Endometrial microvascular endothelial cells (primary cell): Measurements from ENCODE around the gene CLHC1. TPM values are rescaled to one million over a fixed set of nuclear protein-coding genes. Genes with fewer than 3 reads are reported as not detected.

Experiments
- in situ Hi-C: cut with HindIII; loops from 2 replicates; pipeline ENCODE4 v1.10.0; 2017; ENCODE audit warnings: low sequenced_read_pairs, low pct_unique_long_range_greater_than_20kb; ENCODE audit errors: inconsistent ontology term
- total RNA-seq: library from RNA; depleted of rRNA; stranded (reverse); fragments of >200 nt; gene quantifications from one replicate; pipeline ENCODE4 v1.2.3, GENCODE V29; 2015; ENCODE audit errors: inconsistent ontology term

CLHC1 gene
- total RNA-seq, 1 donor from 2014 or later = 0.74 TPM

DNA sequence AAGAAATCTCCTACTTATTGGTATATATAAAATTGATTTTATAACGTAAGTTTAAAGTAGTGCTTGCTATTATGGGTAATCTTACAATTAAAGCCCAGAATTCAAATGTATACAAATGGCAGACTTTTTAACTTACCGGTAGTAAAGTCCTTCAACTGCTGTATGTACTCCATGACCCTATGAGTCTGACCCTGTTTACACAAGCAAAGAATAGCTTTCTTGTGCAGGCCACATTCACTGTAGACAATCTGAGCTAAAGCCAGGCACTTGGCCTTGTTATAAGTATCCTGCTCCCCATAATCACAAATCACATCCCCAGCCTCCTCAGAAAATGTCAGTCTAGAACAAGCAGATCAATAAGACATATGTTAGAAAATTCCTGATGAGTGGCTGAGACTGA is 51.7 kb downstream of the CLHC1 start:
- in situ Hi-C loops = no loop called here

- in situ Hi-C loops = no loop called here
Measured at GRCh38 chr2:55176094-55176415, 56.0 kb downstream of the CLHC1 start.

GRCh38 chr2:55175254-55176093 is 56.6 kb downstream of the CLHC1 start:
- in situ Hi-C loops = no loop called here

- in situ Hi-C loops = no loop called here
Measured at GRCh38 chr2:55173438-55174054, 58.5 kb downstream of the CLHC1 start.

DNA sequence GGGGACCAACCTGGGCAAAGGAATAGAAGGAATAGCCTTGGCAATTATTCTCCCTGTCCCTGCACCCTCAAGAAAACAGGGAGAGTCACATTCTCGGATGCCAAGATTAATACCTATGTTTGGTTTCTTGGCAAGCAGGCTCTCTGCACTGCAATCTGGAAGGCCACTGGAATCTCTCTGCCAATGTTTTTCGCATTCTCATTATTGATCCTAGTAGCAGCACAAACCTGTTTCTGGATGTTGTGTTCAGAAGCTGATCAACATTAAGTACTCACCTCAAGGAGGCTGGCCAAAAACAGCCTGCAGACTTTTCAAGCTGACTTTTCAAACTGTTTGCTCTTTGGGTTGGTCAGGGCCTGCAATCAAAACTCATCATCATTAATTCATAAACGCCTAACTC is 62.2 kb downstream of the CLHC1 start:
- in situ Hi-C loops = no loop called here

DNA sequence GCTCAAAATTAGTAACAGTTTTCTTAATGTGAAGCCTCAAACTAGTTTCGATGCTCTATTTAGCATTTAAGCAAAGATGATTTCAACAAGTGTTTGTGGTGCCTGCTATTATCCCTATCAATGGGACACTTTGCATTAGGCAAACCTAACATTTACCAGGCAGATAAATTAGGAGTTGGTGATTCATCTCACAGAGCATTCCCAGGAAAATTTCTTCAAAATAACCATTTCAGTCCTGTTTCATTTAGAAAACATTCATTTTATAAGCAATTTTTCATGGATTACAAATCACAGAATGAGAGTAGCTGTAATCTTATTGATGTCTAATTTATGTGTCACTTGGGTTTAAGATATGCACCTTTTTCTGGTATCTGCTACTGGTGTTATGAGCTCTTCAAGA is 62.7 kb downstream of the CLHC1 start:
- in situ Hi-C loops = no loop called here

DNA sequence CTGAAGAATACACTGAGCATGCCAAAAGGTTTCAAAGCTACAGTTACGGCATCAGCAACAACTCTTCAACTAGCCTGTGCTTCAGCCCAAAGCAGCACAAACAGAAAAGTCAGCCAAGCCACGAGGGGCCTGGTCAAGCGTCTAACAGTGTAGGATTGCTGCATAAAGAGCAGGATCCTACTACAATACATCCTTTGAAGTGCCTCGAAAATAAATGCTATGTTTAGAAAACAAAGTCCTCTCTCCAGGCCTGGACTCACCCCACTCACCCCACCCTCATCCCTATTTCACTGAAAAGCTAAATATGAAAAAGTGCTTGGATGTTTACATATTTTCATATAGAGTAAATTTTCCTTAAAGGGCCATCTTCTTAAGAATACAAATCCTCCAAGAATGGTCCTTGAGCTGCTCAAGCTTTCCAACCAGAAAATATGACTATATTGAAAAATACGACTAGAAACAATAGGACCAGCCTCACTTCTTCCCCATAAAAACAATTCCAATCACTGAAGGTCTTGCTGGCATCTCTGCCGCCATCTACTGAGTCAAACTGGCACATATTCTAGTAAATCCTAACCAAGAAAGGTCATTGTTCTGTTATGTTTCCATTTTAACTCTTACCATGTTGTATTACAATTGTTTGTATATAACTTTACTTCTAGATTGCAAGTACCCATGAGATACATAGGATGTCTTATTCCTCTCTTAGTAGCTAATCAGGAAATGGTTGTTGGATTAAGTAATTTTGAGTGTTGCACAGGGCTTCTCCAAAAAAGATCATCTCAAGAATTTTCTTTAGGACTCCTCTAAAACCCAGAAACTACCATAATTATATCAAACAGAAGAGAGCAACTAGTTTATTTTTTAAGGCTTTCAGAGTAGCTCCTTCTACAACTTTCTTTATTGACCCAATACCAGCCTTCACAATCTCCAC is 63.6 kb downstream of the CLHC1 start:
- in situ Hi-C loops = no loop called here

DNA sequence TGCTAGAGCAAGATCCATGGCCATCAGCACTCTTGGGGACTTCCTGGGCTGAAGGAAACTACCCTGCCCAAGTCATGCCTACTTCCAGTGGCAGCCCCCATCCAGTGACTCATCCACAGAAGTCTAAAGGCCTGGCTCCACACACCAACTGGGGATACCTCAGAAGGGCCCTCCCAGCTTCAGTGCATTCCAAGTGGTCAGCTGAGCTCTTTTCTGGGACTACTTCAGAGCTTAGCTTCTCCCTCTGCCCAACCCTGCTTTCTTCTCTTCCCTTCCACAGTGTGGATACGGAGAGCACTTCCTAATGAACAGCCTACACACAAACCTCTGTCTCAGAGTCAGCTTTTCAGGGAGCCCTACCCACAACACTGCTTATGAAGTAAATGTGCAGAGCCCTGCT is 66.5 kb downstream of the CLHC1 start:
- in situ Hi-C loops = no loop called here

DNA sequence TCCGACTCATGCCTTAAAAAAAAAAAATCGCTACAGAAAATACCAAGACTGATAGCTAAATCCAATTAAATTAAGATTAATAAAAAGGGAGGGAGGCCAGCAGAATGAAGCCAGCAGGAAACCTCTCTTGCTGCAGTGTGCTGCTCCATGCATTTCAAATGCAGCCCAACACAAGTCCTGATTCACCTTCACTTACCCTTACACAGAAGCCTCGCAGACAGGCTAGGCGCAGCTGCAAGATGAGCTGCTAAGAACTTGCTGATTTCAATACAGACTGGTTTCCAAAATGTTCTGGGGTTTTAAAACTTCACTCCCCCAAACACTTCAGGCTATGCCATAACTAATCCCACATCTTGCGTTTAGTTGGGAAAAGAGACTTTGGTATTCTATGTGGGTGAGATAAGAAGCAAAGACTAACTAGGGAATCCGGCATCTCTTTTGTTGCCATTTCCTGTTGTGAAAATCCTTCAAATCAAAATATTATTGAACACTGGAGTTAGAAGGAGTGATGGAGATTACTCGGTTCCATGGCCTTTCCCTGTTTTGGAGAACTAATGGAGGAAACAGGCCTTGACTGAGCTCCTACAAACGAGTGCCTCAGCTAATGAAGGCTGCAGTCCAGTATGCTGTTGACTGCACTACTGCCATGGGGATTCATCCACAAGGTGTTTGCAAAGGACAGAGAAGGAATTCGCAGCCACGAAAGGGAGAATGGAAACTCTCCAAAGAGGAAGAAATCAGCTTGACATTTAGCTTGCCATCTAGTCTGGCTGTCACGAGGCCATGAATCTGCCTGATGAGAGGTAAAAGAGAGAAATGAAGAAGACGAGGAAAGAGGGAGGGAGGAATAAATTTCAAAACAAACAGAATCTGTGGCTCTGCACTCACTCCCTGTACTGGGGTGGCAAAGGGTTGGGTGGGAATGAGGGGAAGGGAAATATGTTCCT is 67.3 kb downstream of the CLHC1 start:
- in situ Hi-C loops = no loop called here

DNA sequence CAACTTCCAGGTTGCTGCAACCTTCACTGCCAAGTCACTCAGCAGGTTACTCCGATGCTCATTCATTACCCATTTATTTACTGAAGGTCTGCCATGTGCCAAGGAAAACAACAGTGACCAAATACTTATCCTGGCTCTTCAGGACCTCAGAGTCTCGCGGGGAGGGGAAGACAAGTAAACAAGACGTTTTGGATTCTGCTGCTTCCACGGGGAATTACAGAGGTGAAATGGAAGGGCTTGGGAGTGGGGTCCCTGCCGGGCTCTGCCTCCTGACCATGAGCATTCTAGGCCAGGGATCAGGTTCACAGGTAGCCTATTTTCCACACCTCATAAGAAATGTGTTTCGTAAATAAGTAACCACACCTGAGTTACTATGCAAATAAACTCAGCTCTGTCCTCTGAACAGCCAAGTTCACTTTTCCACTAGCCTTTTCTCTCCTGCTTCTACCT is 68.1 kb downstream of the CLHC1 start:
- in situ Hi-C loops = no loop called here

GRCh38 chr2:55163274-55163721 is 68.8 kb downstream of the CLHC1 start:
- in situ Hi-C loops = no loop called here

DNA sequence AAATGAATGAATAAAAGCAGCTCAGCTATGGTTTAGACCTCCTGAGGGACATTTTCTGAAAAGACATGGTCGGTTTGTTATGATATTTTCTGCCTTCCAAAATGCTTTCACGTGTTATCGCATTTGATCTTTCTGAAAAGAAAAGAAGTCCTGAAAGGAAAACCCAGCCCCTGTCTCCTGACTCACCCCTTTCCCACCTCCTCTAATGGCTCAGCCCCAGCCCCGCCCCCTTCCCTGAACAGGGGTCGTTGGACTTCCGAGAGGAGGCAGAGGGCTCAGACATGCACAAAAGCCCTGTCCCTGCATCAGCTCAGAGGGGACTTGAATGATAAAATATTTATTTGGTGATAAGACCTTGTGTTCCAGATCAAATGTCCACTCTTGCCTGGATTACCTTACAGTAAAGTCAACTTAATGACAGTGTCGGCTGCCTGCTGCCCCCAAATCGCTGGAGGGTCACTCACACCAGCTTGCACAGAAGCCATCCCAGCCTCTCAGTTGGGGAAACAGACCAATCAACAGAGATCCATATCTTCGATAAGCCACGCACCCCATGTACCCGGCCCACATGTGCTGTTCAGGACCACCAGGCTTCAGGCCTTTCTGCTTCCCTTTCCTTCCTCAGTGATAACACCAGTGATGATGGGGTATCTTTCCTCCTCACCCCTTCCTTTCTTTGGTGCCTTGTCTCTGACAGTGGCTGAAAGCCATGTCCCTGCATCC is 69.6 kb downstream of the CLHC1 start:
- in situ Hi-C loops = no loop called here

DNA sequence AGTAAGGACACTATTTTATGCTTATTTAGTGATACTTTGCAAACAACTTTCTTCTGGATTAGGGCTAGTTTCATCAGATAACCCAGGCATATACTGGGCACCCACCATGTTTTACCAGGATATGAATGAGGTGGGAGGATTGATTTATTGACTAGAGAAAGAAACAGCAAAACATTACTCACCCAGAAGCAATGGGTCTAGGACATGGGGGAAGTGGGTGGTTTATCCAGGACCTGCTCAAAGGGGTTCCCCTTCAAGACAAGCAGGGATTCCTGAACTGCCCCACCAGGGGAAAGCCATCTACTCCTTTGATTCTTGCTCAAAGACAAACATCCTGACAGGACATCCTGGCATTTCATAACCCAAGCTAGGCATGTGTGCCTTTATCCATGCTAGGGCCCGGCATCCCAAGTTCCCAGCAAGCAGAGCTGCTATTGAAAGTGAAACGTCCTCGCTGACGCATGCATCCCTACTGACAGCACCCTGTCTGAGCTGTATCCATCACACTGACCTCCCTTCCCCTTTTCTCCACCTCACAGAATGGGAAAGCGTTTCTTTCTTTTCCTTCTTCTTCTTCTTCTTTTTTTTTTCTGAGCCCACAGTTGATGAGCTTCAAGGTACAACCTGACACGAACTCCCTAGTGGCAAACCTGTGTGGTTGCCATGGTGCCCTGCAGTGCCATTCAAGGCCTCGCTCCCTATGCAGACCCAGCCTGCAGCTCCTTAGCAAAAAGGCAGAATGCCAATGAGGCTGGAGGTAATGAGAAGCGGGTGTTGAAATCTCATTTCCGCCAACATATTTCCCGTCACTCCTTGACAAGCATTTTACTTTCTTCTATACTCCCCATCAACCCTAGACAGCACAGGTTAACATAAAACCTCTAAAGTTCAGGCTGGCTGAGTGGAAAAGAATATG is 70.5 kb downstream of the CLHC1 start:
- in situ Hi-C loops = no loop called here

DNA sequence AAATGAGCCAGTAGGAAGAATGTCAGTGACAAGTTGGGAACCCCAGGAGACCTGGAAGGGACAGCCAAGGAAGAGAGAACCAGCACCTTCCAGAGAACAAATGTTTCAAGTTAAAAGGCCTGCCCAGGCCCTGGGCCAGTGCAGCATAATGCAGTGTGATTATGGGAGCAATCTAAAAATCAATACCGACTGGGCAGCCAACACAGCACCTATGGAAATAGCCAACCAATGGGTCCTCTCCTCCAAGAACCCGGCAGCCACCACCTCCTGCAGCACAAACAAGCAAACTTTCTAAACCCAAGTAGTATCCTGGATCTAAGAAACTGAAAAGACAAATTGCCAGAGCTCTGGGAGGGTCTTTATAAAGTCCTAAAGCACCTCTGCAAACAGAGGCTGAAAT is 71.7 kb downstream of the CLHC1 start:
- in situ Hi-C loops = no loop called here

DNA sequence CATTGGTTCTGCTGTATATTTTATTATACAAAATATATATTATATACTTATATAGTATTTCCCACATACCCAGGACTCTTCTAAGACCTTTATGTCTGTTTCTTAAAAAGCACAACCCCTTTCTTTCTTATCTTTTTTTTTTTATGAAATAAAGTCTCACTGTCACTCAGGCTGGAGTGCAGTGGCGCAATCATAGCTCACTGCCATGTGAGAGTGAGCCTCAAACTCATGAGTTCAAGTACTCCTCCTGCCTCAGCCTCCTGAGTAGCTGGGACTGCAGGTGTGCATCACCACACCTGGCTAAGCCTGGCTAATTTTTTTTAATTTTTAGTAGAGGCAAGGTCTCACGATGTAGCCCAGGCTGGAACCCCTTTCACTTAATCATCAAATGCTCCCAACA is 72.3 kb downstream of the CLHC1 start:
- in situ Hi-C loops = no loop called here

DNA sequence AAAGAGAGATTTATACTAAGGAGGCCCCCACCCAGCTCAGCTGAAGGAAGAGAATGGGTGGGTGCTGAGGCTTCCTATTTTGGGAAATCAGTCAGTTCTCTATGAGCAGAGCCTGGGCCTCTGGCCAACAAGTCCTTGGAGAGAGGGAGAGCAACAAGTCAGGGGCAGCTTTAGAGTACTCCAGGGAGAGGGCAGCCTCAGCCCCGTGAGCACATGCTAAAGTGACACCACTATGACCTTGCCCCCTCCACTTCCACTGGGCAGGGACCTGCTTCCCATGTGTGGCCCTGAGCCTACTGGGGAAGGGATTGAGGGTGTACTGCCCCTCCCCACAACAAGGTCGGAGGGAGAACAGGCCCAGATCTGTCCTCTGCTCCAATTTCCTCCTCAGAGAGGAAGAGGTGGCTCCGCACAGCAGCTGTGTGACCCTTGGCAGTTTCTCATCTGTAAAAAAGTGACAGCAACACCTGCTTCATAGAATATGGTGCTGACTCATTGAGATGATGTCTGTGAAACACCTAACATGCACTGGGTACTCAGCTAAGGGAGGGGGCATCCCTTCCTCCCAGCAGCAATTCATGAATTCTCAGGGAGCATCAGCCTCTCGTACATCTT is 72.9 kb downstream of the CLHC1 start:
- in situ Hi-C loops = no loop called here
